GM12878 (cell line): ENCODE results near the gene NRG3. TPM values are rescaled to one million over a fixed set of nuclear protein-coding genes. Genes with fewer than 3 reads are reported as not detected.

Source experiments
- ATAC-seq: fragments of 200-7000 bp; cut with Tn5 transposase; 3 replicates; pipeline ENCODE4 v1.9.1; 2020; ENCODE audit warnings: mild to moderate bottlenecking, moderate library complexity
- BruUV-seq: library from RNA; stranded (reverse); fragments of 400-500 nt; replicated peaks from 2 replicates; lab custom pipeline; 2021; lab: Mats Ljungman, UMichigan
- CTCF ChIA-PET: fragments of 300-600 bp; sonication (Branson Sonifier 250); formaldehyde crosslinking; extraction: SDS; loops from one replicate; lab custom pipeline; 2021; ENCODE audit warnings: inconsistent platforms; lab: Yijun Ruan, JAX
- POLR2A ChIA-PET: fragments of 350-600 bp; formaldehyde crosslinking; extraction: SDS; loops from one replicate; lab custom pipeline; 2021; ENCODE audit warnings: inconsistent platforms; lab: Charles Lee
- RAD21 ChIA-PET: fragments of 300-600 bp; sonication (Branson Sonifier 250); formaldehyde crosslinking; loops from one replicate; lab custom pipeline; 2023; ENCODE audit warnings: antibody characterized with exemption; ENCODE audit not compliant: unreplicated experiment; lab: Charles Lee
- SMC1A ChIA-PET: fragments of 300-600 bp; sonication (Branson Sonifier 250); formaldehyde crosslinking; loops from one replicate; lab custom pipeline; 2023; ENCODE audit not compliant: unreplicated experiment, uncharacterized antibody; lab: Charles Lee
- DNase-seq: peaks from one replicate; pipeline ENCODE4 v3.0.0-alpha.2; 2011; ENCODE audit warnings: low read depth, low spot score
- FAIRE-seq: peaks from 3 replicates; lab custom pipeline; 2011; peaks lifted over from hg19 to GRCh38; lab: Jason Lieb, UNC
- H2AFZ ChIP-seq: 2 replicates; pipeline ENCODE4 v1.6.0; 2011; ENCODE audit warnings: low read depth, low read length, control low read depth; ENCODE audit not compliant: control insufficient read depth
- H3K27ac ChIP-seq: 2 replicates; pipeline ENCODE4 v1.5.1; 2011; ENCODE audit warnings: control low read depth; ENCODE audit not compliant: control insufficient read depth, insufficient read depth
- H3K27me3 ChIP-seq, 2 experiments: replicated peaks in 1 of 2; 2 replicates each; pipeline versions ENCODE4 v1.6.0 to v1.6.1; 2011; ENCODE audit warnings: low read length in 1 of 2; ENCODE audit not compliant: control insufficient read depth in 2 of 2, insufficient read depth in 2 of 2
- H3K36me3 ChIP-seq, 2 experiments: 2 replicates each; pipeline ENCODE4 v1.5.1; 2011; ENCODE audit warnings: low read length in 1 of 2; ENCODE audit not compliant: control insufficient read depth in 2 of 2, insufficient read depth in 2 of 2
- H3K4me1 ChIP-seq: 2 replicates; pipeline ENCODE4 v1.6.1; 2011; ENCODE audit warnings: mild to moderate bottlenecking, low read length, moderate library complexity, mixed read lengths; ENCODE audit not compliant: control insufficient read depth, insufficient read depth
- H3K4me2 ChIP-seq: 2 replicates; pipeline ENCODE4 v1.6.0; 2011; ENCODE audit warnings: control low read depth; ENCODE audit not compliant: control insufficient read depth, insufficient read depth
- H3K4me3 ChIP-seq: fragments of 200-600 bp; sonication (generic); 2 replicates; pipeline ENCODE4 v1.5.1; 2016
- H3K79me2 ChIP-seq: 2 replicates; pipeline ENCODE4 v1.6.0; 2011; ENCODE audit warnings: low read length; ENCODE audit not compliant: control insufficient read depth, insufficient read depth
- H3K9ac ChIP-seq: 2 replicates; pipeline ENCODE4 v1.8.0; 2011; ENCODE audit warnings: low read length, control low read depth, mixed read lengths; ENCODE audit not compliant: control insufficient read depth, insufficient read depth
- H3K9me3 ChIP-seq: replicated peaks from 3 replicates; pipeline ENCODE4 v1.5.1; 2011; ENCODE audit warnings: mild to moderate bottlenecking, low read length; ENCODE audit not compliant: control insufficient read depth, insufficient read depth
- H4K20me1 ChIP-seq: 2 replicates; pipeline ENCODE4 v1.6.0; 2011; ENCODE audit not compliant: control insufficient read depth, insufficient read depth
- BRCA1 ChIP-seq: IDR thresholded peaks from 2 replicates; pipeline ENCODE4 v1.6.1; 2011; ENCODE audit warnings: low read depth, low read length, improper control_type of control experiment
- EP300 ChIP-seq, 2 experiments: fragments of 150-350 bp in 1 of 2; IDR thresholded peaks; 2 replicates each; pipeline ENCODE4 v1.6.1; 2011 to 2012; ENCODE audit warnings: low read depth in 2 of 2, low read length in 2 of 2, borderline replicate concordance in 1 of 2, improper control_type of control experiment in 1 of 2, inconsistent platforms in 1 of 2; ENCODE audit not compliant: control insufficient read depth in 1 of 2
- MEF2A ChIP-seq: IDR thresholded peaks from 2 replicates; pipeline ENCODE4 v1.6.1; 2011; ENCODE audit warnings: low read depth, mild to moderate bottlenecking, low read length, moderate library complexity; ENCODE audit not compliant: insufficient read depth
- RFX5 ChIP-seq: IDR thresholded peaks from 2 replicates; pipeline ENCODE4 v1.6.1; 2011; ENCODE audit warnings: low read depth, low read length, improper control_type of control experiment
- SUZ12 ChIP-seq: fragments of 200-600 bp; sonication (generic); IDR thresholded peaks from one replicate; pipeline ENCODE4 v1.6.1; 2018; ENCODE audit warnings: antibody characterized with exemption, mild to moderate bottlenecking; ENCODE audit not compliant: unreplicated experiment
- TAF1 ChIP-seq: IDR thresholded peaks from 2 replicates; pipeline ENCODE4 v1.6.1; 2011; ENCODE audit warnings: mild to moderate bottlenecking, low read depth, low read length, borderline replicate concordance
- WGBS: methylation state at CpG from one replicate; pipeline ENCODE4 v1.1.6; 2016; ENCODE audit warnings: low lambda C conversion rate; ENCODE audit not compliant: insufficient replicate concordance, insufficient coverage; ENCODE audit errors: missing lambda C conversion rate; 5-methylcytosine and 5-hydroxymethylcytosine counted together
- in situ Hi-C: fragments of 300-500 bp; cut with MboI; formaldehyde crosslinking; loops from 9 replicates; pipeline ENCODE4 v1.14.3; 2018; ENCODE audit warnings: mixed read lengths
- intact Hi-C: fragments of 100-400 bp; cut with micrococcal nuclease; formaldehyde crosslinking; loops from one replicate; pipeline ENCODE4 v1.14.2; 2022; ENCODE audit not compliant: unreplicated experiment
- polyA plus RNA-seq, 11 experiments: library from polyadenylated mRNA; depleted of rRNA in 4 of 11; unstranded in 6 of 11; stranded (reverse) in 5 of 11; fragments of >200 nt; fragmentation: Nextera tagmentation in 4 of 11; fragmentation: Illumina TruSeq in 1 of 11; extraction: Ambion mirVana in 4 of 11; extraction: Trizol in 1 of 11; gene quantifications; 1 replicate in 1 of 11; 2 replicates in 10 of 11; pipeline versions ENCODE4 v1.2.1 to v1.2.3, GENCODE V29; 2011 to 2016; ENCODE audit warnings: inconsistent platforms in 2 of 11, missing spikeins in 2 of 11, low read depth in 1 of 11
- total RNA-seq, 4 experiments: library from RNA; depleted of rRNA in 3 of 4; stranded (reverse); fragments of >200 nt in 3 of 4; fragmentation: Illumina TruSeq in 1 of 4; extraction: Trizol in 1 of 4; gene quantifications; 2 replicates each; pipeline versions ENCODE4 v1.2.1 to v1.2.3, GENCODE V29; 2013 to 2021
- TF ChIP-seq, protein P1 (sequence below): IDR thresholded peaks from 2 replicates; pipeline ENCODE4 v1.6.1; 2012; ENCODE audit warnings: low read depth, low read length, improper control_type of control experiment
- TF ChIP-seq, protein P2 (sequence below): fragments of 450-650 bp; IDR thresholded peaks from 2 replicates; pipeline ENCODE4 v1.6.1; 2017; ENCODE audit warnings: mild to moderate bottlenecking, moderate library complexity
- TF ChIP-seq, protein P3 (sequence below): fragments of 450-650 bp; formaldehyde crosslinking; IDR thresholded peaks from 2 replicates; pipeline ENCODE4 v1.4.0; 2020; ENCODE audit warnings: mild to moderate bottlenecking, moderate library complexity
- TF ChIP-seq, protein P4 (sequence below): fragments of 450-650 bp; IDR thresholded peaks from 2 replicates; pipeline ENCODE4 v1.6.1; 2017; ENCODE audit warnings: mild to moderate bottlenecking, low read depth, inconsistent platforms; ENCODE audit not compliant: poor library complexity, severe bottlenecking

The NRG3 gene
- total and polyA plus RNA-seq, 10 of the 15 experiments (the other 5 are each of a cell fraction or from before 2014, with no cell fraction given) = 0.03 to 0.41 (median 0.17) TPM; not detected in 3

GRCh38 chr10:82597840-82598239, 722.8 kb downstream of the NRG3 start:
- SMC1A ChIA-PET = no interaction called here
- 37% methylated on average over 5 of the region's 7 CpGs for WGBS
- Histone ChIP-seq H4K20me1 (no peaks in the 10 kb centered on the region), H3K27me3 (no peaks in the 10 kb centered on the region), H3K4me2 (no peak overlapping the region), H3K79me2 (no peaks in the 10 kb centered on the region), H3K36me3 (no peaks in the 10 kb centered on the region), H3K4me3 (no peak overlapping the region), H2AFZ (no peak overlapping the region), H3K9me3 (no peaks in the 10 kb centered on the region), H3K4me1 (no peaks in the 10 kb centered on the region), H3K9ac (no peak overlapping the region), H3K27ac (no peak overlapping the region)
- RAD21 ChIA-PET = no interaction called here
- CTCF ChIA-PET = no interaction called here
- intact Hi-C loops = no loop called here
- no TSS peak for BruUV-seq
- in situ Hi-C loops = no loop called here
- POLR2A ChIA-PET = no interaction called here
- DNase-seq (no peak), FAIRE-seq (no peak), ATAC-seq (no peak)
- TF ChIP-seq, protein P1, sequence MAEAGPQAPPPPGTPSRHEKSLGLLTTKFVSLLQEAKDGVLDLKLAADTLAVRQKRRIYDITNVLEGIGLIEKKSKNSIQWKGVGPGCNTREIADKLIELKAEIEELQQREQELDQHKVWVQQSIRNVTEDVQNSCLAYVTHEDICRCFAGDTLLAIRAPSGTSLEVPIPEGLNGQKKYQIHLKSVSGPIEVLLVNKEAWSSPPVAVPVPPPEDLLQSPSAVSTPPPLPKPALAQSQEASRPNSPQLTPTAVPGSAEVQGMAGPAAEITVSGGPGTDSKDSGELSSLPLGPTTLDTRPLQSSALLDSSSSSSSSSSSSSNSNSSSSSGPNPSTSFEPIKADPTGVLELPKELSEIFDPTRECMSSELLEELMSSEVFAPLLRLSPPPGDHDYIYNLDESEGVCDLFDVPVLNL = no peak
- TF ChIP-seq, protein P2, sequence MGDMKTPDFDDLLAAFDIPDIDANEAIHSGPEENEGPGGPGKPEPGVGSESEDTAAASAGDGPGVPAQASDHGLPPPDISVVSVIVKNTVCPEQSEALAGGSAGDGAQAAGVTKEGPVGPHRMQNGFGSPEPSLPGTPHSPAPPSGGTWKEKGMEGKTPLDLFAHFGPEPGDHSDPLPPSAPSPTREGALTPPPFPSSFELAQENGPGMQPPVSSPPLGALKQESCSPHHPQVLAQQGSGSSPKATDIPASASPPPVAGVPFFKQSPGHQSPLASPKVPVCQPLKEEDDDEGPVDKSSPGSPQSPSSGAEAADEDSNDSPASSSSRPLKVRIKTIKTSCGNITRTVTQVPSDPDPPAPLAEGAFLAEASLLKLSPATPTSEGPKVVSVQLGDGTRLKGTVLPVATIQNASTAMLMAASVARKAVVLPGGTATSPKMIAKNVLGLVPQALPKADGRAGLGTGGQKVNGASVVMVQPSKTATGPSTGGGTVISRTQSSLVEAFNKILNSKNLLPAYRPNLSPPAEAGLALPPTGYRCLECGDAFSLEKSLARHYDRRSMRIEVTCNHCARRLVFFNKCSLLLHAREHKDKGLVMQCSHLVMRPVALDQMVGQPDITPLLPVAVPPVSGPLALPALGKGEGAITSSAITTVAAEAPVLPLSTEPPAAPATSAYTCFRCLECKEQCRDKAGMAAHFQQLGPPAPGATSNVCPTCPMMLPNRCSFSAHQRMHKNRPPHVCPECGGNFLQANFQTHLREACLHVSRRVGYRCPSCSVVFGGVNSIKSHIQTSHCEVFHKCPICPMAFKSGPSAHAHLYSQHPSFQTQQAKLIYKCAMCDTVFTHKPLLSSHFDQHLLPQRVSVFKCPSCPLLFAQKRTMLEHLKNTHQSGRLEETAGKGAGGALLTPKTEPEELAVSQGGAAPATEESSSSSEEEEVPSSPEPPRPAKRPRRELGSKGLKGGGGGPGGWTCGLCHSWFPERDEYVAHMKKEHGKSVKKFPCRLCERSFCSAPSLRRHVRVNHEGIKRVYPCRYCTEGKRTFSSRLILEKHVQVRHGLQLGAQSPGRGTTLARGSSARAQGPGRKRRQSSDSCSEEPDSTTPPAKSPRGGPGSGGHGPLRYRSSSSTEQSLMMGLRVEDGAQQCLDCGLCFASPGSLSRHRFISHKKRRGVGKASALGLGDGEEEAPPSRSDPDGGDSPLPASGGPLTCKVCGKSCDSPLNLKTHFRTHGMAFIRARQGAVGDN = no peak
- no peak for TF ChIP-seq BRCA1
- TF ChIP-seq EP300 (IDR thresholded peaks at IDR 0.05; ENCODE audit: borderline replicate concordance in 1 of 2, control insufficient read depth in 1 of 2, low read depth in 2 of 2, low read length in 2 of 2) = no peak
- no peak for TF ChIP-seq SUZ12
- TF ChIP-seq MEF2A = no peak
- TF ChIP-seq, protein P3, sequence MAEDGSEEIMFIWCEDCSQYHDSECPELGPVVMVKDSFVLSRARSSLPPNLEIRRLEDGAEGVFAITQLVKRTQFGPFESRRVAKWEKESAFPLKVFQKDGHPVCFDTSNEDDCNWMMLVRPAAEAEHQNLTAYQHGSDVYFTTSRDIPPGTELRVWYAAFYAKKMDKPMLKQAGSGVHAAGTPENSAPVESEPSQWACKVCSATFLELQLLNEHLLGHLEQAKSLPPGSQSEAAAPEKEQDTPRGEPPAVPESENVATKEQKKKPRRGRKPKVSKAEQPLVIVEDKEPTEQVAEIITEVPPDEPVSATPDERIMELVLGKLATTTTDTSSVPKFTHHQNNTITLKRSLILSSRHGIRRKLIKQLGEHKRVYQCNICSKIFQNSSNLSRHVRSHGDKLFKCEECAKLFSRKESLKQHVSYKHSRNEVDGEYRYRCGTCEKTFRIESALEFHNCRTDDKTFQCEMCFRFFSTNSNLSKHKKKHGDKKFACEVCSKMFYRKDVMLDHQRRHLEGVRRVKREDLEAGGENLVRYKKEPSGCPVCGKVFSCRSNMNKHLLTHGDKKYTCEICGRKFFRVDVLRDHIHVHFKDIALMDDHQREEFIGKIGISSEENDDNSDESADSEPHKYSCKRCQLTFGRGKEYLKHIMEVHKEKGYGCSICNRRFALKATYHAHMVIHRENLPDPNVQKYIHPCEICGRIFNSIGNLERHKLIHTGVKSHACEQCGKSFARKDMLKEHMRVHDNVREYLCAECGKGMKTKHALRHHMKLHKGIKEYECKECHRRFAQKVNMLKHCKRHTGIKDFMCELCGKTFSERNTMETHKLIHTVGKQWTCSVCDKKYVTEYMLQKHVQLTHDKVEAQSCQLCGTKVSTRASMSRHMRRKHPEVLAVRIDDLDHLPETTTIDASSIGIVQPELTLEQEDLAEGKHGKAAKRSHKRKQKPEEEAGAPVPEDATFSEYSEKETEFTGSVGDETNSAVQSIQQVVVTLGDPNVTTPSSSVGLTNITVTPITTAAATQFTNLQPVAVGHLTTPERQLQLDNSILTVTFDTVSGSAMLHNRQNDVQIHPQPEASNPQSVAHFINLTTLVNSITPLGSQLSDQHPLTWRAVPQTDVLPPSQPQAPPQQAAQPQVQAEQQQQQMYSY (CRISPR knock-in tag) = no peak
- TF ChIP-seq, protein P4, sequence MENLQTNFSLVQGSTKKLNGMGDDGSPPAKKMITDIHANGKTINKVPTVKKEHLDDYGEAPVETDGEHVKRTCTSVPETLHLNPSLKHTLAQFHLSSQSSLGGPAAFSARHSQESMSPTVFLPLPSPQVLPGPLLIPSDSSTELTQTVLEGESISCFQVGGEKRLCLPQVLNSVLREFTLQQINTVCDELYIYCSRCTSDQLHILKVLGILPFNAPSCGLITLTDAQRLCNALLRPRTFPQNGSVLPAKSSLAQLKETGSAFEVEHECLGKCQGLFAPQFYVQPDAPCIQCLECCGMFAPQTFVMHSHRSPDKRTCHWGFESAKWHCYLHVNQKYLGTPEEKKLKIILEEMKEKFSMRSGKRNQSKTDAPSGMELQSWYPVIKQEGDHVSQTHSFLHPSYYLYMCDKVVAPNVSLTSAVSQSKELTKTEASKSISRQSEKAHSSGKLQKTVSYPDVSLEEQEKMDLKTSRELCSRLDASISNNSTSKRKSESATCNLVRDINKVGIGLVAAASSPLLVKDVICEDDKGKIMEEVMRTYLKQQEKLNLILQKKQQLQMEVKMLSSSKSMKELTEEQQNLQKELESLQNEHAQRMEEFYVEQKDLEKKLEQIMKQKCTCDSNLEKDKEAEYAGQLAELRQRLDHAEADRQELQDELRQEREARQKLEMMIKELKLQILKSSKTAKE = no peak
- no peak for TF ChIP-seq TAF1
- TF ChIP-seq RFX5 = no peak
